Renal cortex interstitium (tissue), 11 donors: ENCODE data around the gene KNSTRN. TPM values are rescaled to one million over a fixed set of nuclear protein-coding genes. Genes with fewer than 3 reads are reported as not detected.
A peak's percentile ranks its signal among the peaks of the same experiment; 100 is the strongest.

ENCODE experiments used
- DNase-seq, 11 donors: peaks; one replicate each; pipeline ENCODE4 v3.0.0-alpha.2; 2013; ENCODE audit warnings: low read depth in 9 of 11, low spot score in 4 of 11; ENCODE audit errors: extremely low read depth in 1 of 11
- polyA plus RNA-seq, 3 donors: library from polyadenylated mRNA; unstranded; fragments of 120-200 nt; gene quantifications; one replicate each; pipeline ENCODE4 v1.2.1, GENCODE V29; 2013; ENCODE audit not compliant: insufficient read length in 3 of 3

Gene KNSTRN
- polyA plus RNA-seq, 3 donors: 27.9 to 34.6 (median 33.8) TPM

- DNase-seq: no peak
Measured at GRCh38 chr15:40379853-40380252, 2.7 kb upstream of the KNSTRN start.

- no peak for DNase-seq
Measured at GRCh38 chr15:40380636-40381035, 1.9 kb upstream of the KNSTRN start.

- no peak for DNase-seq
Measured at GRCh38 chr15:40381818-40382529, 547 bp upstream of the KNSTRN start.

- no peak for DNase-seq
Measured at GRCh38 chr15:40386480-40386879, 4.0 kb downstream of the KNSTRN start.

- no peak for DNase-seq
Measured at GRCh38 chr15:40388941-40389823, 6.7 kb downstream of the KNSTRN start.

GRCh38 chr15:40389824-40390595 is 7.5 kb downstream of the KNSTRN start:
- DNase-seq: no peak

- DNase-seq: no peak
Measured at GRCh38 chr15:40392986-40393948, 10.7 kb downstream of the KNSTRN start.

GRCh38 chr15:40397688-40398412 is 15.3 kb downstream of the KNSTRN start:
- no peak for DNase-seq

- no peak for DNase-seq
Measured at GRCh38 chr15:40398413-40398873, 15.9 kb downstream of the KNSTRN start.

- no peak for DNase-seq
Measured at GRCh38 chr15:40399370-40399769, 16.8 kb downstream of the KNSTRN start.

- peak; percentile 77 to 94 (median 90) for DNase-seq
Measured at GRCh38 chr15:40405501-40406381, 23.2 kb downstream of the KNSTRN start, which contains the start of gene IVD. TSS of gene IVD (plus strand) at chr15:40405795. CDS start at chr15:40405828, 33 bp downstream.

- no peak for DNase-seq
Measured at GRCh38 chr15:40407330-40407990, 24.9 kb downstream of the KNSTRN start.

GRCh38 chr15:40409366-40409765 is 26.8 kb downstream of the KNSTRN start:
- no peak for DNase-seq

GRCh38 chr15:40410476-40410875 is 28.0 kb downstream of the KNSTRN start:
- DNase-seq: no peak

- no peak for DNase-seq
Measured at GRCh38 chr15:40412095-40412759, 29.7 kb downstream of the KNSTRN start.

GRCh38 chr15:40413036-40413435 is 30.5 kb downstream of the KNSTRN start:
- DNase-seq: no peak
